Left renal cortex interstitium (tissue), 4 donors: ENCODE measurements around the gene ZNF570. TPM values are rescaled to one million over a fixed set of nuclear protein-coding genes. Genes with fewer than 3 reads are reported as not detected.

Source experiments
- polyA plus RNA-seq, 4 donors: library from polyadenylated mRNA; unstranded; fragments of 120-200 nt; gene quantifications; one replicate each; pipeline ENCODE4 v1.2.1, GENCODE V29; 2013; ENCODE audit not compliant: insufficient read length in 4 of 4

ZNF570 gene
- polyA plus RNA-seq, 4 donors: 9.2 to 11.2 (median 10.2) TPM

Other genes with a start within 250 kb of the ZNF570 start
- gene ZNF527, start 98.3 kb upstream of the ZNF570 start, polyA plus RNA-seq: 10 to 100 TPM in 2 of 4 donors, 1 to 10 TPM in 2; 7.2 to 17.2 (median 10.5) TPM
- gene ZNF569, start 1.9 kb upstream of the ZNF570 start, polyA plus RNA-seq: 10 to 100 TPM; 10.1 to 13.6 (median 12.8) TPM
- 10 to 100 TPM; 15.8 to 38.0 (median 27.1) TPM for gene ZNF793, start 37.6 kb downstream of the ZNF570 start, polyA plus RNA-seq
- 10 to 100 TPM in 1 of 4 donors, 1 to 10 TPM in 3; 8.1 to 13.2 (median 9.5) TPM for gene ZNF571, start 125.4 kb downstream of the ZNF570 start, polyA plus RNA-seq
- 1 to 10 TPM; 2.9 to 6.3 (median 4.9) TPM for gene ZNF540, start 125.5 kb downstream of the ZNF570 start, polyA plus RNA-seq
- gene ZFP30, start 186.1 kb downstream of the ZNF570 start, polyA plus RNA-seq: 10 to 100 TPM; 21.8 to 26.9 (median 23.5) TPM